SJSA1 (cell line): ENCODE data around the gene VSIG4. TPM values are rescaled to one million over a fixed set of nuclear protein-coding genes. Genes with fewer than 3 reads are reported as not detected.

Experiments
- DNase-seq, 2 experiments: peaks; one replicate each; pipeline ENCODE4 v3.0.0-alpha.2; 2015 to 2020; ENCODE audit warnings: low spot score in 2 of 2, low read depth in 1 of 2
- H3K27ac ChIP-seq: fragments of 250-450 bp; sonication (Bioruptor Pico); 2 replicates; pipeline ENCODE4 v1.5.1; 2020; ENCODE audit warnings: mild to moderate bottlenecking, moderate library complexity
- H3K27me3 ChIP-seq: fragments of 250-450 bp; sonication (Bioruptor Pico); replicated peaks from 2 replicates; pipeline ENCODE4 v1.5.1; 2020; ENCODE audit warnings: mild to moderate bottlenecking, moderate library complexity
- H3K36me3 ChIP-seq: fragments of 250-450 bp; sonication (Bioruptor Pico); 2 replicates; pipeline ENCODE4 v1.5.1; 2020; ENCODE audit warnings: mild to moderate bottlenecking
- H3K4me1 ChIP-seq: fragments of 250-450 bp; sonication (Bioruptor Pico); replicated peaks from 2 replicates; pipeline ENCODE4 v1.6.1; 2021; ENCODE audit warnings: mild to moderate bottlenecking
- H3K4me3 ChIP-seq: fragments of 250-450 bp; sonication (Bioruptor Pico); 2 replicates; pipeline ENCODE4 v1.5.1; 2020; ENCODE audit warnings: mild to moderate bottlenecking
- H3K9me3 ChIP-seq: fragments of 250-450 bp; sonication (Bioruptor Pico); replicated peaks from 2 replicates; pipeline ENCODE4 v1.5.1; 2020; ENCODE audit warnings: mild to moderate bottlenecking
- total RNA-seq: library from RNA; depleted of rRNA; stranded (reverse); fragments of >200 nt; shearing (Covaris generic); gene quantifications from 2 replicates; pipeline ENCODE4 v1.2.3, GENCODE V29; 2014

Gene VSIG4
- total RNA-seq, 1 experiment from 2014 or later = not detected

- Histone ChIP-seq H3K9me3 (no peaks in the 10 kb centered on the region), H3K4me1 (no peaks in the 10 kb centered on the region), H3K27me3 (no peaks in the 10 kb centered on the region), H3K36me3 (no peaks in the 10 kb centered on the region), H3K27ac (no peak overlapping the region), H3K4me3 (no peak overlapping the region)
- DNase-seq = no peak
Observed at GRCh38 chrX:66042307-66043077, 2.6 kb upstream of the VSIG4 start.

GRCh38 chrX:66038115-66038514, 1.8 kb downstream of the VSIG4 start:
- no peak for DNase-seq
- Histone ChIP-seq H3K36me3 (no peaks in the 10 kb centered on the region), H3K27ac (no peak overlapping the region), H3K9me3 (no peaks in the 10 kb centered on the region), H3K27me3 (no peaks in the 10 kb centered on the region), H3K4me1 (no peaks in the 10 kb centered on the region), H3K4me3 (no peak overlapping the region)

GRCh38 chrX:66036231-66036630, 3.6 kb downstream of the VSIG4 start:
- Histone ChIP-seq H3K36me3 (no peaks in the 10 kb centered on the region), H3K27me3 (no peaks in the 10 kb centered on the region), H3K4me1 (no peaks in the 10 kb centered on the region), H3K9me3 (no peaks in the 10 kb centered on the region), H3K4me3 (no peak overlapping the region), H3K27ac (no peak overlapping the region)
- DNase-seq = no peak

GRCh38 chrX:66035667-66036066, 4.2 kb downstream of the VSIG4 start:
- Histone ChIP-seq H3K4me1 (no peaks in the 10 kb centered on the region), H3K27me3 (no peaks in the 10 kb centered on the region), H3K9me3 (no peaks in the 10 kb centered on the region), H3K27ac (no peak overlapping the region), H3K4me3 (no peak overlapping the region), H3K36me3 (no peaks in the 10 kb centered on the region)
- no peak for DNase-seq

GRCh38 chrX:66030505-66031317, 9.2 kb downstream of the VSIG4 start:
- Histone ChIP-seq H3K4me1 (no peaks in the 10 kb centered on the region), H3K4me3 (no peak overlapping the region), H3K27me3 (no peaks in the 10 kb centered on the region), H3K27ac (no peak overlapping the region), H3K9me3 (no peaks in the 10 kb centered on the region), H3K36me3 (no peaks in the 10 kb centered on the region)
- DNase-seq = no peak

GRCh38 chrX:66028936-66029335, 10.9 kb downstream of the VSIG4 start:
- no peaks in the 10 kb centered on the region for H3K9me3 ChIP-seq
- H3K27me3 ChIP-seq = no peaks in the 10 kb centered on the region
- H3K4me3 ChIP-seq = no peak overlapping the region
- no peak for DNase-seq
- no peaks in the 10 kb centered on the region for H3K36me3 ChIP-seq
- no peak overlapping the region for H3K27ac ChIP-seq
- no peaks in the 10 kb centered on the region for H3K4me1 ChIP-seq

- Histone ChIP-seq H3K27me3 (no peaks in the 10 kb centered on the region), H3K27ac (no peak overlapping the region), H3K4me3 (no peak overlapping the region), H3K36me3 (no peaks in the 10 kb centered on the region), H3K9me3 (no peaks in the 10 kb centered on the region), H3K4me1 (no peaks in the 10 kb centered on the region)
- no peak for DNase-seq
Observed at GRCh38 chrX:66024570-66024969, 15.3 kb downstream of the VSIG4 start.

GRCh38 chrX:66024092-66024467, 15.8 kb downstream of the VSIG4 start:
- H3K9me3 ChIP-seq = no peaks in the 10 kb centered on the region
- H3K4me3 ChIP-seq = no peak overlapping the region
- no peaks in the 10 kb centered on the region for H3K27me3 ChIP-seq
- no peak overlapping the region for H3K27ac ChIP-seq
- H3K36me3 ChIP-seq = no peaks in the 10 kb centered on the region
- DNase-seq = no peak
- no peaks in the 10 kb centered on the region for H3K4me1 ChIP-seq

- Histone ChIP-seq H3K36me3 (no peaks in the 10 kb centered on the region), H3K27me3 (no peaks in the 10 kb centered on the region), H3K4me1 (no peaks in the 10 kb centered on the region), H3K4me3 (no peak overlapping the region), H3K27ac (no peak overlapping the region), H3K9me3 (no peaks in the 10 kb centered on the region)
- no peak for DNase-seq
Observed at GRCh38 chrX:66023385-66024091, 16.3 kb downstream of the VSIG4 start.

GRCh38 chrX:66022632-66023384, 17.1 kb downstream of the VSIG4 start:
- Histone ChIP-seq H3K27ac (no peak overlapping the region), H3K4me1 (no peaks in the 10 kb centered on the region), H3K36me3 (no peaks in the 10 kb centered on the region), H3K4me3 (no peak overlapping the region), H3K27me3 (no peaks in the 10 kb centered on the region), H3K9me3 (no peaks in the 10 kb centered on the region)
- no peak for DNase-seq

- H3K27ac ChIP-seq = no peak overlapping the region
- no peak overlapping the region for H3K4me3 ChIP-seq
- H3K27me3 ChIP-seq = no peaks in the 10 kb centered on the region
- H3K36me3 ChIP-seq = no peaks in the 10 kb centered on the region
- H3K4me1 ChIP-seq = no peaks in the 10 kb centered on the region
- DNase-seq = no peak
- no peaks in the 10 kb centered on the region for H3K9me3 ChIP-seq
Observed at GRCh38 chrX:66021765-66022631, 17.9 kb downstream of the VSIG4 start.

- Histone ChIP-seq H3K36me3 (no peaks in the 10 kb centered on the region), H3K4me1 (no peaks in the 10 kb centered on the region), H3K9me3 (no peaks in the 10 kb centered on the region), H3K27ac (no peak overlapping the region), H3K27me3 (no peaks in the 10 kb centered on the region), H3K4me3 (no peak overlapping the region)
- DNase-seq = no peak
Observed at GRCh38 chrX:66021401-66021764, 18.5 kb downstream of the VSIG4 start.
